Body of pancreas (tissue), 4 donors: ENCODE measurements around the gene IL18R1. TPM values are rescaled to one million over a fixed set of nuclear protein-coding genes. Genes with fewer than 3 reads are reported as not detected.

Source experiments
- ATAC-seq: fragments of 150-250 bp; one replicate; pipeline ENCODE4 v1.9.1; 2016
- DNase-seq, 4 donors: peaks; one replicate each; pipeline ENCODE4 v3.0.0-alpha.2; 2019
- H3K27ac ChIP-seq, 4 donors: fragments of 200-600 bp; sonication (generic); 1 replicate in 3 of 4; 2 replicates in 1 of 4; pipeline versions ENCODE4 v1.5.1 to v1.6.1; 2016 to 2019; ENCODE audit warnings: mild to moderate bottlenecking in 1 of 4, mixed read lengths in 1 of 4, moderate library complexity in 1 of 4
- H3K27me3 ChIP-seq, 2 donors: fragments of 200-600 bp; sonication (generic); one replicate each; pipeline ENCODE4 v1.6.0; 2016; ENCODE audit warnings: mild to moderate bottlenecking in 1 of 2
- H3K36me3 ChIP-seq, 2 donors: fragments of 200-600 bp; sonication (generic); replicated peaks in 1 of 2; 2 replicates each; pipeline ENCODE4 v1.5.1; 2016; ENCODE audit warnings: low read depth in 2 of 2; ENCODE audit not compliant: insufficient read depth in 1 of 2
- H3K4me1 ChIP-seq: fragments of 200-600 bp; sonication (generic); one replicate; pipeline ENCODE4 v1.6.0; 2016
- H3K4me3 ChIP-seq, 2 donors: fragments of 200-600 bp; sonication (generic); 1 replicate in 1 of 2; 2 replicates in 1 of 2; pipeline ENCODE4 v1.5.1; 2016 to 2019
- H3K9me3 ChIP-seq, 3 donors: fragments of 200-600 bp; sonication (generic); 1 replicate in 2 of 3; 2 replicates in 1 of 3; pipeline ENCODE4 v1.5.1; 2016
- CTCF ChIP-seq, 7 experiments: fragments of 450-650 bp in 4 of 7; fragments of 200-600 bp in 3 of 7; sonication (generic) in 3 of 7; IDR thresholded peaks; one replicate each; pipeline ENCODE4 v1.5.1; 2016 to 2019; ENCODE audit warnings: antibody characterized with exemption in 7 of 7
- POLR2A ChIP-seq, 3 donors: fragments of 450-650 bp; IDR thresholded peaks; one replicate each; pipeline ENCODE4 v1.6.1; 2016; ENCODE audit warnings: antibody characterized with exemption in 3 of 3, mild to moderate bottlenecking in 2 of 3
- WGBS, 2 donors: methylation state at CpG; one replicate each; pipeline ENCODE4 v1.1.5; 2017; 5-methylcytosine and 5-hydroxymethylcytosine counted together
- intact Hi-C: fragments of 100-400 bp; cut with DNase I; formaldehyde crosslinking; loops from one replicate; pipeline ENCODE4 v1.15.1; 2023
- total RNA-seq, 2 donors: library from RNA; depleted of rRNA; stranded (reverse); fragments of >200 nt; gene quantifications; one replicate each; pipeline ENCODE4 v1.1.0, GENCODE V29; 2016

Gene IL18R1, protein sequence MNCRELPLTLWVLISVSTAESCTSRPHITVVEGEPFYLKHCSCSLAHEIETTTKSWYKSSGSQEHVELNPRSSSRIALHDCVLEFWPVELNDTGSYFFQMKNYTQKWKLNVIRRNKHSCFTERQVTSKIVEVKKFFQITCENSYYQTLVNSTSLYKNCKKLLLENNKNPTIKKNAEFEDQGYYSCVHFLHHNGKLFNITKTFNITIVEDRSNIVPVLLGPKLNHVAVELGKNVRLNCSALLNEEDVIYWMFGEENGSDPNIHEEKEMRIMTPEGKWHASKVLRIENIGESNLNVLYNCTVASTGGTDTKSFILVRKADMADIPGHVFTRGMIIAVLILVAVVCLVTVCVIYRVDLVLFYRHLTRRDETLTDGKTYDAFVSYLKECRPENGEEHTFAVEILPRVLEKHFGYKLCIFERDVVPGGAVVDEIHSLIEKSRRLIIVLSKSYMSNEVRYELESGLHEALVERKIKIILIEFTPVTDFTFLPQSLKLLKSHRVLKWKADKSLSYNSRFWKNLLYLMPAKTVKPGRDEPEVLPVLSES
- 1 to 10 TPM; 3.1 to 5.3 TPM for total RNA-seq

DNA sequence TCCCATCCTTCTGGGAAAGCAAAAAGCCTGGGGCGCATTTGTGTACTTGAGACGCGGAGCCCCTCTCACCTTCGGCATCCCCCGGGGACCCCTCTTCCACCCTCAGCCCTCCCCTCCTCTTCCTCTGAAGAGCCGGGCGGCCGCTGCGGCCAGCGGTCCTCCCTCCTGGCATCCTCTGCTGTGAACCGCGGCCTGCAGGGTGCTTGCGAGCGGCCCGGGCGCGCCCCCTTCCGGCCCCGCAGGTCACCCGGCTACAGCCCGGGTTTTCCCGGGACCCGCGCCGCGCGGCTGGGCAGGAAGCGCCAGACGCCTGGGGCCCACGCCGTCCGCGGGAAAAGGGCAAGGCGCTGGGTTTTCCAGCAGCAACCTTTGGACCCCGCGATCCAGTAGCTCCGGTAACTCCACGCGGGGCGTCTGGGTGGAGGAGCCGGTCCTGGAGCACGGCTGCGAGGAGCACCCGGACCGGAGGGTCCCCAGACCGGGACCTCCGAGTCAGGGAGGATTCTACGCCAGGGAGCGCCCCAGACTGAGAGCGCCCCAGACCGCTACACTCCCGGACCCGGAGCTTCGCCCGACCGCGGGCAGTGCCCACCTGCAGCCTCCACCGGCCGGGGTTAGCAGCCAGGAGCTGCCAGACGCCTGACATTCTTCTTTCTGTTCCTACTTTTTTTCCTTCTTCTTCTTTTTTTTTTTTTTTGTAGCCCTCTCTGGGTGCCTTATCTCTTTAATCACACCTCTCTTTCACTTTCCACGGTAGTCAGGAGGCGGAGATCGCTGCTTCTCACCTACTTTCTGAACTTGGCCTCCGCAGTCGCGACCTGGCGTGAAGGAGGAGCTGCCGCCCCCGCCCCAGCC, at the start of gene IL18R1:
Gene IL18R1, plus strand, starts transcription at position 271 of the 855 bp plus-strand sequence. CDS start 6,865 bp downstream, outside the sequence.
- H3K4me3 ChIP-seq: peak within 1 kb of the TSS; percentile 46 to 53
- peak within 1 kb of the TSS in 3 of 4 donors; percentile 49 to 66 (median 66) for H3K27ac ChIP-seq
- 3 to 5% methylated on average over 48 to 58 of the region's 69 CpGs for WGBS, 2 donors
- no peaks in the 10 kb centered on the region for H3K9me3 ChIP-seq
- H3K36me3 ChIP-seq: no peaks in the 10 kb centered on the region
- no peaks in the 10 kb centered on the region for H3K27me3 ChIP-seq
- peak; percentile 98 for ATAC-seq
- peaks cover 10% of the 10 kb centered on the region for H3K4me1 ChIP-seq
- peak; percentile 75 to 83 (median 79) for DNase-seq
- intact Hi-C loops: no loop called here
- TF ChIP-seq POLR2A (IDR thresholded peaks at IDR 0.05) (peak in 2 of 3 donors; percentile 30 to 39), CTCF (IDR thresholded peaks at IDR 0.05) (peak; percentile 63 to 88 (median 73))

DNA sequence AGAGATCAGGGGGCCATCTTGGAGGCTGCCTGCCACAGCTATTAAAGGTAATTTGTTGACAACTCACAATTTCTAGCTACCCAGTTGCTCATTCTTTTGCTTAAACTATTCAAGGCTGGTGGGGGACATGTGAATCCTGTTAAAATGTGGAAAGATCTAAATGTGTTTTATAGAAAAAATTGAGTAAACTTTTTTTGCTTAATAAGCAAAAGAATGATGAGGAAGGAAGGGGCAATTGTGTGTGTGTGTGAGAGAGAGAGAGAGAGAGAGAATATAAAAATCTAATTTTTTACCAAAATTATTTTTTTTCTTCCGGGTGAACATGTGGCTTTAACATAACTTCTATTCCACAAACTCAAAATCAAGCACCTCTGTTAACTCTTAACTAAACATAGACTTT, 49.5 kb upstream of the IL18R1 start:
- Histone ChIP-seq H3K27me3 (no peaks in the 10 kb centered on the region), H3K36me3 (no peaks in the 10 kb centered on the region), H3K4me3 (no peak overlapping the region), H3K4me1 (no peaks in the 10 kb centered on the region), H3K9me3 (no peaks in the 10 kb centered on the region), H3K27ac (no peak overlapping the region)
- TF ChIP-seq CTCF (IDR thresholded peaks at IDR 0.05) (no peak), POLR2A (IDR thresholded peaks at IDR 0.05) (no peak)
- WGBS, 2 donors: 39 to 52% methylated on average over 1 of the region's 1 CpG
- no peak for ATAC-seq
- DNase-seq: no peak
- intact Hi-C loops: no loop called here

- Histone ChIP-seq H3K4me3 (no peak within 1 kb of the TSS), H3K36me3 (no peaks in the 10 kb centered on the region), H3K27me3 (no peaks in the 10 kb centered on the region), H3K9me3 (no peaks in the 10 kb centered on the region), H3K4me1 (no peaks in the 10 kb centered on the region), H3K27ac (no peak within 1 kb of the TSS)
- whole genome bisulfite sequencing, 2 donors: 47 to 53% methylated on average over 5 of the region's 5 CpGs
- TF ChIP-seq CTCF (IDR thresholded peaks at IDR 0.05): no peak
- TF ChIP-seq POLR2A (IDR thresholded peaks at IDR 0.05): no peak
- intact Hi-C loops: no loop called here
- ATAC-seq (no peak), DNase-seq (no peak)
These were observed 44.5 kb upstream of the IL18R1 start, which contains the start of gene IL1RL1 for GRCh38 chr2:102310964-102311640. Gene IL1RL1 (plus strand): TSS chr2:102311563. CDS start chr2:102338265, 26,702 bp downstream.

- no peak overlapping the region for H3K27ac ChIP-seq
- H3K27me3 ChIP-seq: no peaks in the 10 kb centered on the region
- intact Hi-C loops: no loop called here
- no peaks in the 10 kb centered on the region for H3K9me3 ChIP-seq
- H3K4me3 ChIP-seq: no peak overlapping the region
- no peaks in the 10 kb centered on the region for H3K4me1 ChIP-seq
- DNase-seq (no peak), ATAC-seq (no peak)
- TF ChIP-seq POLR2A (IDR thresholded peaks at IDR 0.05) (no peak), CTCF (IDR thresholded peaks at IDR 0.05) (no peak)
- 67 to 77% methylated on average over 2 of the region's 2 CpGs for WGBS, 2 donors
- H3K36me3 ChIP-seq: no peaks in the 10 kb centered on the region
These were observed 42.6 kb upstream of the IL18R1 start for GRCh38 chr2:102313025-102313424.
